ENCODE data around the gene RPL41. TPM values are rescaled to one million over a fixed set of nuclear protein-coding genes. Genes with fewer than 3 reads are reported as not detected.
A peak's percentile ranks its signal among the peaks of the same experiment; 100 is the strongest.

The RPL41 gene
- total RNA-seq, 1 experiment from 2014 or later, result 1,853 TPM

DNA sequence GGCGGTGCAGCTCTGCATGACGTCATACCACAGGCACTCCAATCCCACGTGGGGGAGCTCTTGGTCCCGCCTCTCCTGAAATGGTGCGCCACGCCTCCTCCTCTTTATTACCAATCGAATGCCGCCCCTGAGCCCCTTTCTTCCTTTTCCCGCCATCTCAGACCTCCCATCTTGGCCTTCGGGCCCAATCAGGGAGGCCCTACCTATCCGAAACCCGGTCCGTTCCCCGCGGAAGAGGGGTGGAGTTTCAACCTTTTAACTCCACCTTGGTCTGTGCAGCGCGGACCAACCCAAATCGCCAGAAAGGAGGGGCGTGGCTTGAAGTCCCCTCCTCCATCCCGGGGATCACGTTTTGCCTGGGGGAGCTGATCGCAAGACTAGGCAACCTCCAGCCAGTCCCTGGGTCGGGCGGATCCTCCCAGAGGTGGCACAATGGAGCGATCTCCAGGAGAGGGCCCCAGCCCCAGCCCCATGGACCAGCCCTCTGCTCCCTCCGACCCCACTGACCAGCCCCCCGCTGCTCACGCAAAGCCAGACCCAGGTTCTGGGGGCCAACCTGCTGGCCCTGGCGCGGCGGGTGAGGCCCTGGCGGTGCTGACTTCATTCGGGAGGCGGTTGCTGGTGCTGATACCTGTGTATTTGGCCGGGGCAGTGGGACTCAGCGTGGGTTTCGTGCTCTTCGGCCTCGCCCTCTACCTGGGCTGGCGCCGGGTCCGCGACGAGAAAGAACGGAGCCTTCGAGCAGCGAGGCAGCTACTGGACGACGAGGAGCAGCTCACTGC, 11.6 kb downstream of the RPL41 start, which contains the start of gene ESYT1:
TSS of gene ESYT1 (plus strand) at position 380 of the 782 bp plus-strand sequence. CDS start at position 433, 53 bp downstream.
- DNase-seq (ENCODE audit: low read depth), result peak; percentile 100

GRCh38 chr12:56128670-56129205, 12.3 kb downstream of the RPL41 start:
- DNase-seq (ENCODE audit: low read depth), result no peak

GRCh38 chr12:56129206-56129941, 12.9 kb downstream of the RPL41 start:
- DNase-seq (ENCODE audit: low read depth), result peak; percentile 29

GRCh38 chr12:56129942-56130495, 13.6 kb downstream of the RPL41 start:
- DNase-seq (ENCODE audit: low read depth), result peak; percentile 31

GRCh38 chr12:56130876-56131275, 14.4 kb downstream of the RPL41 start:
- DNase-seq (ENCODE audit: low read depth), result no peak

- DNase-seq (ENCODE audit: low read depth), result no peak
Observed at GRCh38 chr12:56134897-56135296, 18.5 kb downstream of the RPL41 start.

DNA sequence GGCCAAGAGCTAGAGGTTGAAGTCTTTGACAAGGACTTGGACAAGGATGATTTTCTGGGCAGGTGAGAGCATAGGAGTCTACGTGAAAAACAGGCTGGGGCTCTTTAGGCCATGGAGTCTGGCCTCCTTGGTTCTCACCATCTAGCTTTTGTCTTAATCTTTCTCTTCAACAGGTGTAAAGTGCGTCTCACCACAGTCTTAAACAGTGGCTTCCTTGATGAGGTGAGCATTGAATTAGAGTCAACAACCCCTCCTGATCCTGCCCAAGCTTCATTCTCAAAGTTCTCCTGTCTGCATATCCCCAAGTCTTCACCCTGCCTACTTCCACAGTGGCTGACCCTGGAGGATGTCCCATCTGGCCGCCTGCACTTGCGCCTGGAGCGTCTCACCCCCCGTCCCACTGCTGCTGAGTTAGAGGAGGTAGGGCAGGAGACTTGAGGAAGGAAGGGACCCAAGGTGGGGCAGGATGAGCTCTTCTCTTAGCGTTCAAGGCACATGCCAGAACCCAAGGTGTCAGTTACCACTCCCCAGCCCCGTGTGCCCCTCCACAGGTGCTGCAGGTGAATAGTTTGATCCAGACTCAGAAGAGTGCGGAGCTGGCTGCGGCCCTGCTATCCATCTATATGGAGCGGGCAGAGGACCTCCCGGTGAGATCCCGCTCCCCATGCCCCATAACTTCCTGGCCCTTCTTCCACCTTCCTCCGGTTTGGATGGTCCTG, 21.6 kb downstream of the RPL41 start:
- no peak for DNase-seq (ENCODE audit: low read depth)

DNA sequence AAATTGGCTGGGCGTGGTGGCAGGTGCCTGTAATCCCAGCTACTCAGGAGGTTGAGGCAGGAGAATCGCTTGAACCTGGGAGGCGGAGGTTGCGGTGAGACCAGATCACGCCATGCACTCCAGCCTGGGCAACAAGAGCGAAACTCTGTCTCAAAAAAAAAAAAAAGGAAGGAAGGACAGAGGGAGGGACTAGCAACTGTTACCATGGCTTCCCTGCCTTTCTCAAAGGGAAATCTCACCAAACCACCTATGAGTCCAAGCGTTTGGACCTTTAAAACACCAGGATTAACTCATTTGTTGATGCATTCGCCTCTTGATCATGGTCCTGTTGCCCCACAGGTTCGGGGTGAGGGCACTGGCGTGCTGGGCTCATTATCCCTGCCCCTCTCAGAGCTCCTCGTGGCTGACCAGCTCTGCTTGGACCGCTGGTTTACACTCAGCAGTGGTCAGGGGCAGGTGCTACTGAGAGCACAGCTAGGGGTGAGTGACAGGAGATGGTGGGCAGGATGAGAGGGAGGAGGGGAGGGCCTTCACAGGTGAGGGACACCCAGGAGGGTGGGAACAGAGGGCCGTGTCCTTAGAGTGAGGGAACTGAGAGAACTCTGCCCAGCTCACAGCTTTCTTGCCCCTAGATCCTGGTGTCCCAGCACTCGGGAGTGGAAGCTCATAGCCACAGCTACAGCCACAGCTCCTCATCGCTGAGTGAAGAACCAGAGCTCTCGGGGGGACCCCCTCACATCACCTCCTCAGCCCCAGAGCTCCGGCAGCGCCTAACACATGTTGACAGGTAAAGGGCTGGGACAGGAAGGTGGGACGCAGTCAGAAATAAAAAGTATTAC, 25.7 kb downstream of the RPL41 start:
- no peak for DNase-seq (ENCODE audit: low read depth)

DNA sequence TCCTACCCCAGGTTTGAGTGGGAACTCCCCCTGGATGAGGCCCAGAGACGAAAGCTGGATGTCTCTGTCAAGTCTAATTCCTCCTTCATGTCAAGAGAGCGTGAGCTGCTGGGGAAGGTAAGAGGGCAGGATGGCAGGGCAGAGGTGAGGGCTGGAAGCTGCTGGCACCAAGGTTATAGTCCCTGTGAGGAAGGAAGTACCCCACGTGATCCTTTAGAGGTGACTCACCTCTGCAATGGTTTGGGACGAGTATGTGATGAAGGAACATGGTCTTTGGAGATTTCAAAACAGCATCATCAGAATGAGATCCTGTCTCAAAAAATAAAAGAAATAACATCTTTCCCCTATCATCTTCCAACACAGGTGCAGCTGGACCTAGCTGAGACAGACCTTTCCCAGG, 26.8 kb downstream of the RPL41 start:
- no peak for DNase-seq (ENCODE audit: low read depth)

DNA sequence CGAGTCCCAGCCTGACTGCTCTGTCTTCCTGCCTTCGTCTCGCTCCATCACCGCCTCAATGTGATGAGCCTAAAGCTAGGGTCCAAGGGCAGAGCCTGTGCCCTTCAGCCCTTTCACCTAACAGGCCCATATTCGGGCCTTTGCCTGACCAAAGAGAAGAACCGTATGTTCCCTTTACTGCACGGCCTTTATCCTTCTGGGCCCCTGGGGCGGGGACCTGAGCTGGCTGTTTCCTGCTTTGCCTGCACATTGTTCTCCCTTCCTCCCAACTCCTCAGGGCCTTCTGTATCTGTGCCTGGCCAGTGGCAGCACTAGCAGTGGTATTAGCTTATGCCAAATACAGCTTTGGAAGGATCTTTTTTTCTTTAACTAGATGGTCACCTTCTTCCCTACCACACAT, 27.4 kb downstream of the RPL41 start:
- DNase-seq (ENCODE audit: low read depth), result no peak

GRCh38 chr12:56145217-56145616, 28.8 kb downstream of the RPL41 start:
- DNase-seq (ENCODE audit: low read depth), result no peak

- DNase-seq (ENCODE audit: low read depth), result no peak
Observed at GRCh38 chr12:56146492-56147460, 30.3 kb downstream of the RPL41 start.

GRCh38 chr12:56150563-56150962, 34.1 kb downstream of the RPL41 start:
- DNase-seq (ENCODE audit: low read depth), result peak; percentile 58

GRCh38 chr12:56151672-56152131, 35.3 kb downstream of the RPL41 start:
- peak; percentile 33 for DNase-seq (ENCODE audit: low read depth)

DNA sequence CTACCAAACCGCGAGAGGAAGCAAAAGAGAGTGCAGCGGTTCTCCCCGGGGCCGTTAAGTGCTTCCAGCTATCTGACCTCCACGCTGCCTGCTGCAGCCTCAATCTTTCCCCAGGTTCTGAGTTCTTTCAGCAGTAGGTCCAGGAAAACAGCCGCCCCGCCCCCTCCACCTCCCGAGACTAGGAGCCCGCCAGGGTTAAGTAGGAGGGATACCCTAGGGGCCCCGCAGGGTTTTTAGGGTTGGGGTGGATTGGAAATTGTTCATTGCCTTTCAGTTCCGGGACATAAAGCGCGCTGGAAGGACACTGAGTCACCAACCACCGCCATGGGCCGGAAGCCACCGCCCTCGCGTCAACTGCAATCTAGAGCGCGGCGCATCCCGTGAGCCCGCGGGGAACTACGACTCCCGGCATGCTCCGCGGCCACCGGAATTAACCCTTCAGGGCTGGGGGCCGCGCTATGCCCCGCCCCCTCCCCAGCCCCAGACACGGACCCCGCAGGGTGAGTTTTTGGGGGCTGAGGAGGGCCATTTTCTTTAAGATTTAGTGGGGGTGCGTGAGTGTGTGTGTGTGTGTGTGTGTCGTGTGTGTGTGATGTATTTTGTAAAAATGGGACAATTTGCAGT, 35.8 kb downstream of the RPL41 start, which contains the start of gene MYL6B:
TSS of gene MYL6B (plus strand) at position 456 of the 624 bp plus-strand sequence. CDS start 1,332 bp downstream, outside the sequence.
- DNase-seq (ENCODE audit: low read depth), result peak; percentile 92

- DNase-seq (ENCODE audit: low read depth), result no peak
Observed at GRCh38 chr12:56152756-56153677, 36.6 kb downstream of the RPL41 start.

- no peak for DNase-seq (ENCODE audit: low read depth)
Observed at GRCh38 chr12:56153678-56154065, 37.2 kb downstream of the RPL41 start.
